ENCODE data around the gene PLA2G6.

PLA2G6 gene

DNA sequence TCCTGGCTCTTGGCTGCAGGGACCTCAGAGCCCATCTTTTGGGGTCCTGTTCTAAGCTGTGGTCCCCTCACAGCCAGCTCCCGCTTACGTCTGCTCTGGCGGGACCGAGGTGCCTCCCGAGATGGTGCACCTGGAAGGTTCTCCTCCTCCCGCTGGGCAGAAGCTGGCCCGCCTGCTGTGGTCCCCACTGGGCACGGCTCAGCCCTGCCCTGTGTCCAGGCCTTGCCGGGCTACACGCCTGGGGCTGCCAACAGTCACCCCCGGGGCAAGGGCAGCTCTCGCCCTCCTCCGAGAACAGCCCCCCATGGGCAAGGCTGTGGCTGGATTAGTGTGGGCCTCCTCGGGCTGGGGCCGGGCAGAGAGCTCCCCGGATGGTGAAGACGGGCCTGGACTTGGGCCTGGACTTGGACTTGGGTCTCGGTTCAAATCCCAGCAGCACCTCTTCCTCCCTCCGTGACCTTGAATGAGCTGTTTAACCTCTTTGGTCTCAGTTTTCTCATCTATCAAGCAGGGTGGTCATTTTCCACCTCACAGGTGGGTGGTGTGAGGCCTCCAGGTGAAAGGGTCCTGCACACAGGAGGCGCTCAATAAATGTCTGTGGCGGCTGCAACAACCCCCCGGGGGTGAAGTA lies 72.1 kb downstream of the PLA2G6 start:
- no peak for DNase-seq

DNA sequence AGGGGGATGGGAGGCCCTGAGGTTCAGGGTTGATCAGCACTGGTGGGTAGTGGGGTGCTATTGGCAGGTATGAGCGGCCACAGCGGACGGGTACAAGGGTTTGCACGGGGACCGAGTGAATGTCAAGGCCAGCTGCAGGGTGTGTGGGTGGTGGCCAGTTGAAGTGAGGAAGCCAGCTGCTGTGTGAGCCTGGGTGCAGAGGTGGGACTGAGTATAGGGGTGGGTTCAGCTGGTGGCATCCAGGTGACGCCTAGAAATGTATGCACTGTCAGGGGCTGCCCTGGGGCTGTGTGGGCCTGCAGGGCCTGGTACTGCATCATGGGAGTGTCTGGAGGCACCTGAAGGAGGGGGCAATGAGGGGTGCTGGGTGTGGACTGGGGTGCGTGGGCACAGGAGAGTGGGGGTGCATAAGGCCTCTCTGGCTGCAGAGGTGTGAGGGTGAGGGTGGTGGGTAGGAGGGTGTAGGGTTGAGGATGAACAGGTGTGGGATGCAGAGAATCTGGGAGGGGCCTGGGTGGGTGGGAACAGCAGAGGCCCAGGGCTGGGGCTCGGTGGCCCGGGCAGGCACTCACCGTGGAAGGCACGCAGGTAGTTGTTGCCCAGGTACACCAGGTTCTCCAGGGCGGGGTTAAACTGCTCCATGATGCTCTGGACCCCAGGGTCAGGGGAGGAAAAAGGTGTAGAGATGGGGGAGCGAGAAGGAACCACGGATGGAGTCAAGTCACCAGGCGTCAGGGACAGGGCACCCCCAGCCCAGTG lies 72.9 kb downstream of the PLA2G6 start:
- DNase-seq, result no peak

DNA sequence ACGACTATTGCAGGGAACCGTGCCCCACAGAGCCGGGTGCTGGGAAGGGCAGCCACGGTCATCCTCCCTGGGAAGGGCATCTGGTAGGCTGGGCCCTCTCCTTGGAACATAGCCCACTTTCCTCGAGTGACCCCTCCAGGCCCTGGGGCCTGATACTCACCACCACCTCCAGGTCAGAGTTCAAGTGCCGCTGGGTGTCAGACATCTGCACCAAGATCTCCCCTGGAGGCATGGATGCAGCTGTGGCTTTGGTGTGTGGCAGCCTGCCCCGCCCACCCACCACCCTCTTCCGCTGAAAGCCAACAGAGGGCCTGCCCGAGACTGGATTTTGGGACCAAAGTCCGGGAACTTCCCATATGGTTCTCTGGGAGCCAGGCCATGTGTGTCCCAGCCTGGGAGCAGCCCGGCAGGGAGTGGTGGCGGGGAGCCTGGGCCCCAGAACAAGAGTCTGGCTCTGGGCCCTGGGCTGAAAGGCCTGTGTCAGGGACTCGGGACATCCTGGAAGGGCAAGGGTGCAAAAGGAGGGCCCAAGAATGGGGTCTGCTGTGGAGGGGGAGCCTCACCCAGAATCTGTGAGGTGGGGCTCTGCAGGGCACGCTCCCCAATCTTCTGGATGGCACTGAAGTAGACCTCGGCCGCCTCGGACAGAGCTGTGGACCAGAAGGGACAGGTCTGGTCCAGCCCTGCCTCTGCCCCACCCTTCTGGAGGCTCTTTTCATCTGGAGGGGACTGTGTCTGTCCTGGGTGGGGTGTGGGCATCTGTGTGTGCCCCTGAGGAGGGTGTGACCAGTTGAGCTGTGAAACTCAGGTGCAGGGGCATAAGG lies 73.7 kb downstream of the PLA2G6 start:
- peak in 1 of 14 donors; percentile 43 for DNase-seq

DNA sequence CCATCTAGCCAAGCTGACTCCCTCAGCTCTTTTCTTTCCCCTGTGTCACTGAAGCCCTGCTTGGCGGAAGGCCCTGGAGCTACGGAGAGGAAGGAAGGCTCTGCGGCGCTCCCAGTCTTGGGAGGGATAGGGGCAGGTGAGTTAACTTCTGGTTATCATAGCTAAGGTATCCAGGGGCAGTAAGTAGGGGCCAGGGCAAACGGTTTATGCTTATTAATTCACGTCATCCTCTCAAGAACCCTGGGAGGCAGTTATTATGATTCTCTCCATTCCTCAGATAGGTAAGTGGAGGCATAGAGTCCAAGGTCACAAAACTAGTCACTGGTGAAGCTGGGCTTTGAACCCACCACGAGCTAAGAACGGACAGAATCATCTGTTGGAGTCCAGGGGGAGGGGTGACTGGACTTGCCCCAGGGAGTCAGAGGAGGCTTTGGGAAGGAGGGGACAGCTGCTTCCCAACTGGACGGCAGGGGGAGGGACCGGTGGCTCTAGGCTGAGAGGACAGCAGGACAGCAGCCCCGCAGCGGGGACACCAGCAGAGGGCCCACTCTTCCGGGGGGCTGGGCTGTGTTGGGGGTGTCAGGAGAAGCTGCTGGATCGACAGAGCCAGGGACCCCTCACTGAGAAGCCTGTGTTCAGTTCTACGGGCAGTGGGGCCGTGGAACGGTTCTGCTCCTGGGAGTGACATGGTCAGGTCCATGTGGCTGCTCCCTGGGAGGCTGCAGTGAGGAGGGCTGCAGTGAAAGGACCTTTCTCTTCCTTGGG lies 74.6 kb downstream of the PLA2G6 start:
- DNase-seq, result no peak

DNA sequence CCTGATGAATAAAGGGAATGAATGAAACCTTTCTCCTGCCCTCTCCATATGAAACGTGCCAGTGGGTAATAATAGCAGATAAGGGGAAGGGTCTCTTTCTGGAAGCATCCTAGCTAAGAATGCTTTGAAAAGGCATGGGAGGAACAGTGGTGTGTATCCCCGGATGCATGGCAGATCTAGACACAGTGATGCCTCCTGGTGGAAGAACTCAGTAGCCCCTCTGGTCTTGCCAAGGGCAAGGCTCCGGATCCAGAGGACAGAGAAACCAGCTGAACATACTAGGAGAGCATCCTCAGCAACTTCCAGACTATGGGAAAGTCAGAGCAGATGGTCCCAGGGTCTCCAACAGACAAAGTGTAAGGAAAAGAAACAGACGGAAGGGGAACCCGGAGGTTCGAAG lies 77.5 kb downstream of the PLA2G6 start:
- no peak for DNase-seq

DNA sequence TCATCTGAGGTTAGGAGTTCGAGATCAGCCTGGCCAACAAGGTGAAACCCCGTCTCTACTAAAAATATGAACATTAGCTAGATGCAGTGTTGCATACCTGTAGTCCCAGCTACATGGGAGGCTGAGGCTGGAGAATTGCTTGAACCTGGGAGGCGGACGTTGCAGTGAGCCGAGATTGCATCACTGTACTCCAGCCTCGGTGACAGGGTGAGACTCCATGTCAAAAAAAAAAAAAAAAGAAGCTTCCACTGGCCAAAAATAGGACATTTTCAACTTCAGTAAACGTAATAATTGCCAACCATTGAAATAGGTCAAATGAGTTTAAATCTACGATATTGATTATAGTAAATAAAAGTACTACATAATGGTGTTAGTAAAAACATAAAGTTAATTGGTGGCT lies 78.0 kb downstream of the PLA2G6 start:
- no peak for DNase-seq

DNA sequence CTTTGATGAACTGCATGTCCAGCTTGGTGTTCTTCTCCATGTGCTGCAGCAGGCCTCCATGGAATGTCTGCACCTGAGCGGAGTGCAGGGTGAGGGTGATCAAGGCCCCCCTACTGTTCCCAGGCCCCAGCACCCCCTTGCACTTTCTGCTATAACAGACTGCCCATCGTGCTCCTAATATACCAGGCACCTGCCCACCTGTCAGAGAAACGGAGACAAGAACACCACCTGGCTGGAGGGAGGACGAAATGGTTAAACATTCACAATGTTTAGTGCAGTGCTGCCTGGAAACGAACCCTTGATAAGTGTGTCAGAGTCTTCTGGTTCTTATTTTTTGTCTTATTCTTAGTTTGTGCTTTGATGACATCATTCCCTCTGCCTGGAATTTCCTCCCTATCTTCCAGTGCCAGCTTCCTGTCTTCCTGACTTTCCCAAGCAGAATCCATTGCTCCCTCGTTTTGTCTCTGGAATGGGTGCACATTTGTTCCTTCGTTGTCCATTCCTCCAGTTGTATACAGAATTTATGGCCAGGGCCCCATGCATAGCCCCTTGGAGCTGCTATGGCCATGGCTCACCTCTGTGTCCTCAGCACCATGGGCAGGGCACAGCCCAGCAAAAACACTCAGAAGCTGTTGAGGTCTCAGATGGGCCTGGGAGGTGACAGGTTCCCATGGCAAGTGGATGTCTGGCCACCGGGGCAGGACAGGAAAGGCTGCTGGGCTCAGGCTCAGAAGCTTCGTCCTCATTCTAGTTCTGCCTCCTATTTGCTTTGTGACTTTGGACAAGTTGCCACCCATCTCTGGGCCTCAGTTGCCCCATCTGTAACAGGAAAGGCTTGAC lies 83.0 kb downstream of the PLA2G6 start:
- no peak for DNase-seq

DNA sequence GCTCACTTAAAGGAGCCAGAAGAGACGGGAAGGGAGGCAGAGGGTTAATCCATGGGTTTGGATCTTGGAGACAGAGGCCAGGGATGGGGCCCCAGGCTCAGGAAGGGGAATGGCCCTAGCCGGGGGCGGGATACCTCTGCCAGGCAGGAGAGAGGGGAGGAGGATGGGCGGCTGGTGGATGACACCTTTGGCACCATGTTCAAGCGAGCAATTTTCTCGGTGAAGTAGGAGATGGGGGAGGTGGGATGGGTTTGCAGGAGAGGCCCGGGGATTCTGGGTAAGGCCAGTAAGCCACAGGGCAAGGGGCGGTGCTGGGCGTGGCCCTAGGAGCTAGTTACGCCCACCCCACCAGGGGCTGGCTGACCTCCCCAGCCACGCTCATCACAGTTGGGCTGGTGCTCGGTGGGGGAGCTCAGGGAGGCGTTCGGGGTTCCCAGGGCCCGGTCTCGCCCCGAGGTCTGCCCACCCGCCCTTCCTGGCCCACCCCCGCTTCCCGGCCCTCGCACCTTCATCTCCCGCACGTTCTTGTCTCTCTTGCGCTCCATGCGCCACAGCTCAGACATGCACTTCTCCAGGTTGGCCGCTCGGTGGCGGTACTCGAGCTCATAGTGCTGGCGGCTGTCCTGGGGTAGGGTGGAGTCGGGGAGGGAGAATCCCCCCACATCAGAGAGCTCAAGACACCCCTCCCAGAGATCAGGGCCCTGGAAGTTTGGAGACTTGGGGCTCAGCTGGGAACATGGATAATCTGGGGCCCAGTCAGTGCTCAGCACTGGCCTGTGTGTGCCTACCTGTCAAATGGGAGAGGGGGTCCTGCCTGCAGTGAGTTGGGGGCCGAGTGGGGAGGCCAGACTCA lies 83.8 kb downstream of the PLA2G6 start:
- DNase-seq, result no peak

DNA sequence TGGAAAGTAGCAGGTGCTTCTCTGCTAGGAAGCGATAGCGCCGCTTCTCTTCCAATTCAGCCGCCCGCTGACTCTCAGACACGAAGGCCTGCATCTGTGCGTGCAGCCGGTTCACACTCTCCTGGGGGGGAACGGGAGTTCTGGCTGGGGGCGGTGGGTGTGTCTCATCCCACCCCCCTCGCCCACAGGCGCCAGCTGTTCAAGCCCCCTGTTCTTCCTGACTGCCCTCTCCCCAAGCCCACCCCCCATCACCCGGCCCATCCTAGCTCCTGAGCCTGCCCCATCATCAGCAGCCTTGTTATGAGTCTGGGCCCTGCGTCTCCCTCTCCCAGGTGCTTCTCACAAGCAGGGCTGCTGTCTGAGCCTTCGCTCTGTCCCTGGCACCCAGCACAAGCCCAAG lies 84.6 kb downstream of the PLA2G6 start:
- DNase-seq, result no peak

DNA sequence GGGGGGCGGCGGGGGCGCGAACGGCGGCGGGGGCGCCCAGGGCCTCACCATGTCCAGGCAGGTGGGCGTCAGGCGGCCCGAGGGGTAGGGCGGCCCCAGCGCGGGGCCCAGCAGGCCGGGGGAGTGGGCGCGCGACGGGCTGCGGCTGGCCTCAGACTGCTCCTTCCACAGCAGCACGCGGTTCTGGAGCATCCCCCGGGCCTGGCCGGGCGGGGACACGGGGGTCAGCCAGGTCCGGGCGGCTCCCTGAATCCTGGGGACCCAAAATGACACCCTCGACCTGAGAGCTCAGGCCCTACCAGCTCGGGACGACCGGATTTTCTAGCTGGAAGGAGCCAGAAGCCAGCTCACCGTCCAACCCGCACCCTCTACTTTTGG lies 92.2 kb downstream of the PLA2G6 start:
- DNase-seq, result no peak

DNA sequence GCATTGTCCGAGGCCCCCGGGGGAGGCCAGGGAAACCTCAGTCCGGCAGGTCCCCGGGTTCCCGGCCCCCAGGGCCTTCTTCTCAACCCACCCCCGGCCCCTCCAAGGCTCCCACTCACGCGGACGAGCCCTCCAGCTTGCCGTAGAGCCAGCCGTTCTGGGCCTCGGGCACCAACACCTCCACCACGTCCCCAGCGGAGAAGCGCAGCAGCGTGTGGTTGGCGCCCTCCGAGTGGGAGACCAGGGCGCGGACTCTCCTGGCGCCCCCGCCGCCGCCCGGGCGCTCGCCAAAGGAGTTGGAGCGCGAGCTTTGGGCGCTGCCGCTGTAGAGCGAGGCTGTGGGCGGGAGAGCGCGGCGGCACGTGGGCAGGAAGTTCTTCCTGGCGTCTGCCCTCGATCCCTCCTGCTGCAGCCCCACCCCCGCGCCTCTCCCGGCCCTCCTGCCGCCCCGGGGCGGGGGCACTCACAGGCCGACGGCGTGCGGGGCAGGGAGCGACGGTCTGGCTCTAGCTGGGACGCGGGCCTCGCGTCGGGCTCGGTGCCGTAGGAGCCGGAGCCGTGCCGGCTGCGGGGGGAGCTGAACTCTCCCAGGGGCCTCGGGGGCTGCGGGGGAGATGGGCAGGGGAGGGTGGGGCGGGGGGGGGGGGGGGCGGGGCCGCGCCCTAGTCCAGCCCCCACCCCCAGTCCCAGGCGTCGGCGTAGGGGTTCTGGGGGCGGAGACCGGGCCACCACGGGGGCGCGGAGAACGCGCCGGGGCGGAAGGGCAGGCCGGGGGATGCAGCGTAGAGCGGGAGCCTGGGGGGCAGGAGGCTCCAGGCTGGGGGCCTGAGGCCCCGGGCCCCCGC lies 92.8 kb downstream of the PLA2G6 start:
- no peak for DNase-seq

DNA sequence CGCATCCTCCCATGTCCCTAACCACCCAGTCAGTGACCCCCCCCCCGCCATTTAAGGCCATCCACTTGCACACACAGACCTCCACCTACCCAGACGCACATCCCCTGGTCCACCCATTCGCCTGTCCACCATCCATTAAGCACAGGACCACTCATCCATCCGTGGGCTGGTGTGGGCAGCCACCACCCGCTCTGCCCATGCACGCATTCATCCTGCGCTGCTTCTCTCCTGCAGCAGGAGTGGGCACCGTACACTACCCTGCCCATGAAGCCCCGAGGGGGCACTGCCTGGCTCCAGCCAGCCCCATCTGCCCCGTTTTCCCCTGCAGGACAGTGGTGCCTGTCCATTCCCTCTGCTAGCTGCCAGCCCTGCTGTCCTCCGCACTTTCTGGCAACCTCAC lies 93.8 kb downstream of the PLA2G6 start:
- no peak for DNase-seq

DNA sequence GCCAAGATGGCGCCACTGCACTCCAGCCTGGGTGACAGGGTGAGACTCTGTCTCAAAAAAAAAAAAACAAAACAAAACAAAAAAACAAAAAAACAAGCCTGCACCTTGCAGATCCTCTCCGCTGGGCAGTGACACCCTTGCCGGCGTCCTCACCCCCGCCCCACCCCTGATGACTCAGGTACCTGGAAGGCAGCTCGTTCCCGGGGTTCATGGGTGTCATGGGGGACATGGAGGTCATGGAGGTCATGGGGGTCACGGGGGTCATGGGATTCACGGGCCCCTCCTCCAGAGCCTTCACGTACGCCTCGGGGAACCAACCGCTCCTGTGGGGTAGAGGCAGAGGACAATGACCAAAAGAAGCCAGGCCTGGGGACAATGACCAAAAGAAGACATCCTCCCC lies 94.7 kb downstream of the PLA2G6 start:
- no peak for DNase-seq

DNA sequence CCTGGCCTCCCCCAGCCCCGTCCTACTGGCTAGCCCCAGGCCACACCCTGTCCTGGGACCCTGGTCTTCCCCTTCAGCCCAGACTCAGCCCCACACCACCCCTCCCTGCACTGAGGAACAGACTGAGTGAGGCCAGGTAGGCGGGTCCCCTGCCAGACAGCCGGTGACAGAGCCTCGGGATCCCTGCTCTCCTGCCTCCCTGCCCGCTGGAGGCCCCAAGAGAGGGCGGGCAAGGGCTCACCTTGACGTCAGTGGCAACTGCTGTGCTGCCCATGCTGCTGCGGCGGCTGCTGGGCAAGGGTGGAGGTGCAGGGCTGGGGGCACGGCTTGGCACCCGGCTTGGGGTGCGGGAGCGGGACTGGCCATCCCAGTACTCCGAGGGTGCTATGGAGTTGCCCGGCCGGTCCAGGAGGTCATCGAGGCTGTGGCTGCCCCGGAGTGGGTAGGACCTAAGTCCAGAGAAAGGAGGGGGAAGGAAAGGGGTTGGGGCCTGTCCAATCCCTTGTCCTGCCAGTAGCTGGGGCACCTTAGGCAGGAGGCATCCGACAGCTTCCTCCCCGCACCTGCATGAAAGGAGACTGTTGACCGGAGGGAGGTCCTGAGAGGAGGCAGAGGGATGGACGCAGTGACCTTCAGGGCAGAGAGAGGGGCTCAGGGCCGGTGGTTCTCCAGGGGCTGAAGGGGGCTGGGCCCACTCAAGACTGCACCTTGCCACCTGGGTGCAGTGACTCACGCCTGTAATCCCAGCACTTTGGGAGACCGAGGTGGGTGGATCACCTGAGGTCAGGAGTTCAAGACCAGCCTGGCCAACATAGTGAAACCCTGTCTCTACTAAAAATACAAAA lies 95.4 kb downstream of the PLA2G6 start:
- DNase-seq, result no peak

DNA sequence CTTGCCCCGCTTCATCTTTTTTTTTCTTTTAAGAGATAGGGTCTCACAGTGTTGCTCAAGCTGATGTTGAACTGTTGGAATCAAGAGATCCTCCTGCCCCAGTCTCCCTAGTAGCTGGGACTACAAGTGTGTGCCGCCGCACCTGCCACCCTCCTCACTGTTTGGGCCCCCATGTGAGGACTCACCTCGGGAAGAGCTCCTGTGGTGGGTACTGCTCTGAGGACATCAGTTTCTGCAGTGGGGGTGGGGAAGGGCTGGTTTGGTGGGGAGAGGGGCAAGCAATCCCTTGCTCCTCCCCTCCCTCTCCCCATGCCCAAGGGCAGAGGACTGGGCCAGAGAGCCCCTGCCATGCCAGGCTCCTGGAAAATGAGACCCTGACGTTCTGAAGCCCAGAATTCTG lies 96.1 kb downstream of the PLA2G6 start:
- DNase-seq, result no peak

DNA sequence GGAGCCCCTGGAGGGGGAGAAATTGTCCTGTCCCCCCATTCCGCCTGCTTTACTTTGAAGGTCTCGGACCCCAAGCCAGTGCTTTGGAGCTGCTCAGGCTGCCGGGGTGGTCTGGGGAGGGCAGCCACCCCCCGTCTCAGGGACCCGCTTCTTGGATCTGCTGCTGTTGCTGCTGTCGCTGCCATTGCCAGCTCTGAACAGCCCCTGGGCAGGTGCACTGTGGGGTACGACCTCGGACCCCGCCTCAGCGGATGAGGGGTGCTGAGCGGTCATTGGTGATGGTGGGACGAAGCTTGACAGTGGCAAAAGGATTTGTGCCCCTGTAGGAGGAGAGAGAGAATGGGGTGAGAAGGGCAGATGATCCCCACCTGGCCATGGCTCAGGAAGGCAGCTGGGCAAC lies 96.6 kb downstream of the PLA2G6 start:
- no peak for DNase-seq

DNA sequence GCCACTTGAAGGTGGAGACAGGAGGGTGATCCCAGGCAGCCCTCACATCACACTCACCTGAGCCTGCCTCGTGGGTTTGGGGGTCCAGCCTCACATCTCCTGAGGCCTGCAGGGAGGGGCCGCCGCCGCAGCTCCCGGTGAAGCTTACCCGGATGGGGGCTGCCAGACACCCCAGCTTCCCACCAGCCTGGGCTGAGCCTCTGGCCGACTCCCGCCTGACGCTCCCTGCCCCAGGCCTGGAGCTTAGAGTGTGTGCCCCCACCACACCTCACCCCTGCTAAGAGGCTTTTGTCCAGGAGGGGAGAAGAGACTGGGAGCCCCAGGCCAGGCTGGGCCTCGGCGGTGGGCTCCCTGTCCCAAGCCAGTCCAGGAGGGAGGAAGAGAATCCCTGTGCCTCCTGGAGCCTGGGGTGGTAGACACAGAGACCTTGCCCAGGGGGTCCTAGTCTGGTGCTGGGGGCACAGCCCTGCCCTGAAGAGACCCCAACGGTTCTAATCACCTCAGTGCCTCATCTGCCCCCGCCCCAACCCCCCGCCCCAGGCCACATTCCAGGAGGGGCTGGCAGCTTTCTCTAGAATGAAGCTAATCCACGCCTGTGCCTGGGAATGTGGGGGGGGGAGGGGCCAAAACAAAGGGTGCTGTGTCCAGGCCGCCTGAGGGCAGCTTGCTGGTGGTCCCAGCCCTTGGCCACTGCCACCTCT lies 97.5 kb downstream of the PLA2G6 start, which contains the start of gene SLC16A8:
Gene SLC16A8, minus strand, starts transcription at position 254 of the 701 bp plus-strand sequence. CDS start 1,311 bp downstream, outside the sequence.
- DNase-seq, result no peak

Measured in C1 segment of cervical spinal cord (tissue), 14 donors.